Loucy (cell line): ENCODE measurements around the gene KIF11.

ENCODE experiments used
- H2AFZ ChIP-seq: fragments of 200-600 bp; sonication (generic); 2 replicates; pipeline ENCODE4 v1.6.0; 2016; ENCODE audit warnings: antibody characterized with exemption, mild to moderate bottlenecking, low read length, moderate library complexity
- H3F3A ChIP-seq: fragments of 200-600 bp; 2 replicates; pipeline ENCODE4 v1.6.0; 2016; ENCODE audit warnings: antibody characterized with exemption, low read depth, mild to moderate bottlenecking
- H3K27me3 ChIP-seq: fragments of 200-600 bp; sonication (generic); 2 replicates; pipeline ENCODE4 v1.6.1; 2014; ENCODE audit warnings: low read length, mild to moderate bottlenecking; ENCODE audit not compliant: insufficient read depth, poor library complexity, severe bottlenecking
- H3K36me3 ChIP-seq: fragments of 200-600 bp; sonication (generic); 2 replicates; pipeline ENCODE4 v1.6.1; 2016; ENCODE audit warnings: low read length; ENCODE audit not compliant: insufficient read depth
- H3K4me1 ChIP-seq: fragments of 200-600 bp; sonication (generic); 2 replicates; pipeline ENCODE4 v1.5.1; 2014; ENCODE audit warnings: low read length, mild to moderate bottlenecking; ENCODE audit not compliant: insufficient read depth, poor library complexity, severe bottlenecking
- H3K4me2 ChIP-seq: fragments of 200-600 bp; sonication (generic); 2 replicates; pipeline ENCODE4 v1.6.0; 2014; ENCODE audit warnings: antibody characterized with exemption, low read length, low read depth, mild to moderate bottlenecking; ENCODE audit not compliant: poor library complexity, severe bottlenecking
- H3K4me3 ChIP-seq: fragments of 200-600 bp; sonication (generic); 2 replicates; pipeline ENCODE4 v1.5.1; 2014; ENCODE audit warnings: low read length, mild to moderate bottlenecking, mixed read lengths; ENCODE audit not compliant: poor library complexity, severe bottlenecking
- H3K79me2 ChIP-seq: fragments of 200-600 bp; sonication (generic); 2 replicates; pipeline ENCODE4 v1.6.1; 2014; ENCODE audit warnings: low read length; ENCODE audit not compliant: insufficient read depth
- H3K9ac ChIP-seq: fragments of 200-600 bp; sonication (generic); 2 replicates; pipeline ENCODE4 v1.6.0; 2014; ENCODE audit warnings: mild to moderate bottlenecking, low read depth, low read length, moderate library complexity; ENCODE audit not compliant: poor library complexity, severe bottlenecking
- H3K9me2 ChIP-seq: fragments of 200-600 bp; sonication (generic); replicated peaks from 2 replicates; pipeline ENCODE4 v1.6.1; 2016; ENCODE audit warnings: low read depth, low read length, mixed read lengths
- H3K9me3 ChIP-seq: fragments of 200-600 bp; sonication (generic); 2 replicates; pipeline ENCODE4 v1.6.1; 2014; ENCODE audit warnings: mild to moderate bottlenecking, antibody characterized with exemption, low read length, low read depth; ENCODE audit not compliant: insufficient read depth
- H4K20me1 ChIP-seq: fragments of 200-600 bp; sonication (generic); 2 replicates; pipeline ENCODE4 v1.6.0; 2014; ENCODE audit warnings: antibody characterized with exemption, low read length, mild to moderate bottlenecking; ENCODE audit not compliant: insufficient read depth, poor library complexity, severe bottlenecking
- CTCF ChIP-seq: fragments of 200-600 bp; sonication (generic); conservative IDR thresholded peaks from 2 replicates; pipeline ENCODE4 v1.5.1; 2014; ENCODE audit warnings: mild to moderate bottlenecking, antibody characterized with exemption, low read length
- EZH2phosphoT487 ChIP-seq: fragments of 200-600 bp; IDR thresholded peaks from 2 replicates; pipeline ENCODE4 v1.6.1; 2018; ENCODE audit warnings: antibody characterized with exemption, mild to moderate bottlenecking, moderate library complexity, borderline replicate concordance

The KIF11 gene

GRCh38 chr10:92592761-92593618 lies at the start of gene KIF11:
Gene KIF11, plus strand, starts transcription at chr10:92593130. Its CDS starts 246 bp downstream, at chr10:92593376.
- Histone ChIP-seq H3K4me1 (peaks cover 37% of the 10 kb centered on the region), H2AFZ (peak within 1 kb of the TSS; percentile 89), H3K9ac (peak within 1 kb of the TSS; percentile 87), H3K36me3 (no peaks in the 10 kb centered on the region), H3K9me2 (no peaks in the 10 kb centered on the region), H3K9me3 (no peaks in the 10 kb centered on the region), H3K4me3 (peak within 1 kb of the TSS; percentile 84), H3F3A (0 out of 2 replicates have a peak, but pooled peaks cover 3% of the 10 kb centered on the region), H3K79me2 (peaks cover 58% of the 10 kb centered on the region), H3K27me3 (no peaks in the 10 kb centered on the region), H4K20me1 (peaks cover 29% of the 10 kb centered on the region), H3K4me2 (peak within 1 kb of the TSS; percentile 99)
- TF ChIP-seq CTCF (0 out of 2 replicates have a peak, but pooled peaks have one; percentile 15), EZH2phosphoT487 (no peak)

- peaks cover 2% of the 10 kb centered on the region; the same call in 1 of the 2 replicates for H3F3A ChIP-seq
- no peak for TF ChIP-seq CTCF
- TF ChIP-seq EZH2phosphoT487: no peak
- H3K9me3 ChIP-seq: no peaks in the 10 kb centered on the region
- H4K20me1 ChIP-seq: peaks cover 9% of the 10 kb centered on the region
- H2AFZ ChIP-seq: no peak overlapping the region
- H3K36me3 ChIP-seq: 0 out of 2 replicates have a peak, but pooled peaks cover 5% of the 10 kb centered on the region
- H3K9me2 ChIP-seq: no peaks in the 10 kb centered on the region
- peaks cover 21% of the 10 kb centered on the region for H3K79me2 ChIP-seq
- peak overlapping the region; percentile 18 for H3K4me2 ChIP-seq
- H3K27me3 ChIP-seq: no peaks in the 10 kb centered on the region
- no peak overlapping the region for H3K4me3 ChIP-seq
- no peak overlapping the region for H3K9ac ChIP-seq
- peaks cover 6% of the 10 kb centered on the region for H3K4me1 ChIP-seq
Measured at GRCh38 chr10:92544296-92544695, 48.6 kb upstream of the KIF11 start.

- H3K4me3 ChIP-seq: no peak overlapping the region
- peaks cover 9% of the 10 kb centered on the region for H4K20me1 ChIP-seq
- 0 out of 2 replicates have a peak, but pooled peaks cover 5% of the 10 kb centered on the region for H3K36me3 ChIP-seq
- no peaks in the 10 kb centered on the region for H3K9me3 ChIP-seq
- peaks cover 2% of the 10 kb centered on the region; the same call in 1 of the 2 replicates for H3F3A ChIP-seq
- H3K27me3 ChIP-seq: no peaks in the 10 kb centered on the region
- no peak overlapping the region for H2AFZ ChIP-seq
- H3K9ac ChIP-seq: no peak overlapping the region
- no peak overlapping the region for H3K4me2 ChIP-seq
- peaks cover 18% of the 10 kb centered on the region for H3K79me2 ChIP-seq
- peaks cover 6% of the 10 kb centered on the region for H3K4me1 ChIP-seq
- TF ChIP-seq CTCF: no peak
- no peak for TF ChIP-seq EZH2phosphoT487
- H3K9me2 ChIP-seq: no peaks in the 10 kb centered on the region
Measured at GRCh38 chr10:92545556-92545955, 47.4 kb upstream of the KIF11 start.
